Epithelial cell of prostate (primary cell): ENCODE data around the gene TACC3.

ENCODE experiments used
- DNase-seq: peaks from one replicate; pipeline ENCODE4 v3.0.0-alpha.2; 2011; ENCODE audit warnings: low read depth, low spot score
- H3K27ac ChIP-seq: fragments of 450-650 bp; 2 replicates; pipeline ENCODE4 v1.5.1; 2017; ENCODE audit warnings: mild to moderate bottlenecking

Gene TACC3

GRCh38 chr4:1721666-1722550 lies 587 bp downstream of the TACC3 start:
- no peak overlapping the region for H3K27ac ChIP-seq
- no peak for DNase-seq

DNA sequence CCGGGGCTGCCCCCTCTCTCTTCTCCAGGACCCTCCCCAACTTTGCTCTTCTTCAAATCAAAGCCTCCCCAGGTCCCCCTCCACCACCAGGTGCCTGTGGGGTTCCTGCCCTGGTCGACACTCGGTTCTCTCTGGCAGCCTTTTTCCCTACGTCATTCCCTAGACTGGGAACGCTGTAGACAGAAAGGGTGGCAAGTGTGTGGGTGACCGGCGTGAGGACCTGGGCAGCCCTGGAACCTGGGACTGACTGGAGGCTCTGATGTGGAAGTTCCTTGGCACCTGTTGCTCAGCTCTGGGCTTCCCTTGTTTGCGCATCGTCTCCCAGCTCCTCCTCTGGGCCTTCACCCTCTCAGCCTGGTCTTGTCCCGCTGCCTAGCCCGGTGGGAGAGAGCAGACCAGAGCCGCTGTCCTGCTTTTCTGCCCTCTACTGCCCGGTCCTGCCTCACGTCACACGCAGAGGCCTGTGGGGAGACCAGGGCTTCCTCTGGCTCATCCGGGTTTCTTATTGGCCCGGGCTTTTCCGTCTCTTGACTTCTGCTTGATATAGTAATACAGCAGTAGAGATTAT lies 1.3 kb downstream of the TACC3 start:
- H3K27ac ChIP-seq: no peak overlapping the region
- no peak for DNase-seq

- no peak for DNase-seq
- no peak overlapping the region for H3K27ac ChIP-seq
Observed at GRCh38 chr4:1723131-1723801, 1.9 kb downstream of the TACC3 start.

GRCh38 chr4:1725521-1725920 lies 4.2 kb downstream of the TACC3 start:
- no peak overlapping the region for H3K27ac ChIP-seq
- no peak for DNase-seq

GRCh38 chr4:1726146-1726934 lies 5.0 kb downstream of the TACC3 start:
- DNase-seq: no peak
- peak overlapping the region; percentile 90 for H3K27ac ChIP-seq

GRCh38 chr4:1727117-1728031 lies 6.1 kb downstream of the TACC3 start:
- peak overlapping the region; percentile 90 for H3K27ac ChIP-seq
- DNase-seq: peak; percentile 71

DNA sequence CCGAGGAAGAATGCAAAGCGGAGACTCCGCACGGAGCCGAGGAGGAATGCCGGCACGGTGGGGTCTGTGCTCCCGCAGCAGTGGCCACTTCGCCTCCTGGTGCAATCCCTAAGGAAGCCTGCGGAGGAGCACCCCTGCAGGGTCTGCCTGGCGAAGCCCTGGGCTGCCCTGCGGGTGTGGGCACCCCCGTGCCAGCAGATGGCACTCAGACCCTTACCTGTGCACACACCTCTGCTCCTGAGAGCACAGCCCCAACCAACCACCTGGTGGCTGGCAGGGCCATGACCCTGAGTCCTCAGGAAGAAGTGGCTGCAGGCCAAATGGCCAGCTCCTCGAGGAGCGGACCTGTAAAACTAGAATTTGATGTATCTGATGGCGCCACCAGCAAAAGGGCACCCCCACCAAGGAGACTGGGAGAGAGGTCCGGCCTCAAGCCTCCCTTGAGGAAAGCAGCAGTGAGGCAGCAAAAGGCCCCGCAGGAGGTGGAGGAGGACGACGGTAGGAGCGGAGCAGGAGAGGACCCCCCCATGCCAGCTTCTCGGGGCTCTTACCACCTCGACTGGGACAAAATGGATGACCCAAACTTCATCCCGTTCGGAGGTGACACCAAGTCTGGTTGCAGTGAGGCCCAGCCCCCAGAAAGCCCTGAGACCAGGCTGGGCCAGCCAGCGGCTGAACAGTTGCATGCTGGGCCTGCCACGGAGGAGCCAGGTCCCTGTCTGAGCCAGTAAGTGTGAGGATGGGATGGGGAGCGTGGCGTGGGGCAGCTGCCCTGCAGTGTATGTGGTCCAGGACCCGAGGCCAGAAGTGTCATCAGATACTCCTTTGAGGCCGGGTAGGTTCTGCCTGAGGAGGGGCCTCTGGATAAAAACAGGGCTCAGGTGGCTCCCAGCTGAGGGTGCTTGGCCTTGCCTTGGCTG lies 7.0 kb downstream of the TACC3 start:
- DNase-seq: no peak
- peak overlapping the region; percentile 90 for H3K27ac ChIP-seq

GRCh38 chr4:1730532-1731135 lies 9.3 kb downstream of the TACC3 start:
- H3K27ac ChIP-seq: no peak overlapping the region
- DNase-seq: no peak

DNA sequence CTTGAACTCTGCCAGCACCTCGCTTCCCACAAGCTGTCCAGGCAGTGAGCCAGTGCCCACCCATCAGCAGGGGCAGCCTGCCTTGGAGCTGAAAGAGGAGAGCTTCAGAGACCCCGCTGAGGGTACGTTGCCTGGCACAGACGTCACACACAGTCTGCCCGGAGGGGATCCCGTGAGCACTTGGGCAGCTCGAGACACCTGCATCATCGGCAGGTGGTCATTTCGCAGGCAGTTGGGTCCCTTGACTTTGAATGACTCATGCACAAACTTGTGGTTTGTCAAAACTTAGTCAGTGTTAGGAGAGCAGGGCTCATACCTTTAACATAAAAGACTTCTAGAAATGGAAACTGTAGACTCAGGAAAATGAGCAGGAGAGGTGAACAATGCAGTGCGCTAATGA lies 9.9 kb downstream of the TACC3 start:
- H3K27ac ChIP-seq: no peak overlapping the region

GRCh38 chr4:1732911-1733310 lies 11.6 kb downstream of the TACC3 start:
- DNase-seq: no peak
- H3K27ac ChIP-seq: no peak overlapping the region

More for the DNA sequence above, 9.9 kb downstream of the TACC3 start:
- peak; percentile 48 for DNase-seq

DNA sequence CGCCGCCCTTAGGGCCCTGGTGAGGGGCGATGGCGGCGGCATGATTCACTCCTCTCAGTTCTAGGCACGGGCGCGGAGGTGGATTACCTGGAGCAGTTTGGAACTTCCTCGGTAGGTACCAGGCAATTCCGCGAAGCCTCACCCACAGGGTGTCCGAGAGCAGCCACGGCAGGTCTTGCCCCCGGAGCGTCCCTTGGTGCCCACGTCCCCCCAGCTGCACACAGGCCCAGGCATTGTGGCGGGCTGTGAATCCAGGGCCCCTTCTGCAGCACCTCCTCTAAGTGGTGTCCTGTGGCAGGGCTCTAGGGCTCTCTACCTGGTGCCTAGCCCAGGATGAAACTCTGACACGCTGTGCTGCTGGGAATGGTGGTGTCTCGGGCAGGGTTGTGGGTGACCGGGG lies 13.9 kb downstream of the TACC3 start:
- no peak for DNase-seq
- no peak overlapping the region for H3K27ac ChIP-seq

DNA sequence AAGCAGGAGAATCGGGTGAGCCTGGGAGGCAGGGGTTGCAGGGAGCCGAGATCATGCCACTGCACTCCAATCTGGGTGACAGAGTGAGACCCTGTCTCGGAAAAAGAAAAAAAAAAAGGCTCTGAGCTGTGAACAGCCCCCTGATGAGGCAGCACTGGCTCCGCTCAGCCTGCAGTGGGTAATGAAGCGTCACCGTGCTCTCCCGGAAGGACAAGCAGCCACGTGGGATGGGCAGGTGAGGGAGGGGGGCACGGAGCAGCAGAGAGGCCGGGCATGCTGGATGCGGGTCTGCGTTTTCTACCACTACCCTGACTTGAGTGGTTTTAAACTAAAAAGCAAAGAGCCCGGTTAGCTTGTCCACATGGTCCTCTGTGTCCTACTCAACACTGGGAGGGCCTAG lies 15.5 kb downstream of the TACC3 start:
- no peak for DNase-seq
- no peak overlapping the region for H3K27ac ChIP-seq

DNA sequence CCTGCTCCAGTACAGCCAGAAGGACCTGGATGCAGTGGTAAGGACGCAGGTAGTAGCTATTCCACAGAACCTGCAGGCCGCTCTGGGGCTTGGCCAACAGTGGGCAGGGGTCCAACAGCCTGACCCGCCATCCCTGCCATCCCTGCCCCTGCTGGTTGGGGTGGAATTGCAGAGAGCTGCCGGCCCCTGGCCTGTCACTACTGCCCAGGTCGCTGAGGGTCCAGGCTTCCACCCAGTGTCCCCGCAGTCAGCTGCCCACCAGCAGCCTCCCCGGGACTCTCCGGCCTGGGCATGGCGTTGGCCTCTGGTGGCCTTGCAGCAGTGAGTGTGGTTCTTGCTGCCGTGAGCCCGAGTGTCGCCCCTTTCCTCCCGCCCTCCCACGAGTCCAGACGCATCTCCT lies 16.3 kb downstream of the TACC3 start:
- no peak overlapping the region for H3K27ac ChIP-seq
- DNase-seq: no peak

DNA sequence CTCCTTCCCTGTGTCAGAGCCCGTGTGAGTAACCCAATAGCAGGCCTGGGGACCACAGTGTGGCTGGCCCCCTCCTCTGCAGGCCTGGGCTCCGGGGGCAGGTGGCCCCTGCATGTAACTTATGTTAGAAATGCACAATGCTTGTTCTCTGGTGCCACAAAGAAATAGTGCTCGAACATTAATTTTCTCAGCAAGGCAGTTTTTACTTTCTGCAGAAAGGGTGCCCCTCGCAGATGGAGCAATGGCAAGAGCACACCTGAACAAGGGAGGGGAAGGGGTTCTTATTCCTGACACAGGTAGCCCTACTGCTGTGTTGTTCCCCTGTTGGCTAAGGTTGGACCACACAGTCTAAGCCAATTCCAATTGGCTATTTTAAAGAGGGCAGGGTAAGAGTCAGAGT lies 17.1 kb downstream of the TACC3 start:
- DNase-seq: no peak
- H3K27ac ChIP-seq: no peak overlapping the region

GRCh38 chr4:1739358-1739757 lies 18.0 kb downstream of the TACC3 start:
- no peak overlapping the region for H3K27ac ChIP-seq
- no peak for DNase-seq

- no peak for DNase-seq
- no peak overlapping the region for H3K27ac ChIP-seq
Observed at GRCh38 chr4:1740021-1740545, 18.8 kb downstream of the TACC3 start.

DNA sequence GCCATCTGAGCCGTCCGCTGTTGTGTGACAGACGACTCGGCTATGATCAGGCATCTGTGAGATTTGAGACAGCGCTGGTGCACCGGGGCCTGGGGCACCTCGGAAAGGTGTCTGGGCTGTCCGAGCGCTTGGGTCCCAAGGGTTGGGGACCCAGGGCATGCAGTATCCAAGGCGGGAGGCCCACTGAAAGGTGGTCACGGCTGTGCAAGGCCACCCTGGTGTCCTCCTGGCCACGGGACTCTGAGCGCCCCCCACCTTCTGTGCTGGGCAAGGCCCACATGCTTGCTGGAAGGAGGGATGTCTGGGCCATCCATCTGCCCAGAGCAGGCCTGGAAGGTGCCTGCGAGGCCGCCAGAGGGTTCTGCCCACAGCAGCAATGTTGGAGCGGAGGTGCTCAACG lies 19.9 kb downstream of the TACC3 start:
- no peak for DNase-seq

GRCh38 chr4:1743551-1743950 lies 22.2 kb downstream of the TACC3 start:
- H3K27ac ChIP-seq: no peak overlapping the region
- DNase-seq: no peak

More for the DNA sequence above, 19.9 kb downstream of the TACC3 start:
- no peak overlapping the region for H3K27ac ChIP-seq
